Measurements from ENCODE around the gene CBX8.

DNA sequence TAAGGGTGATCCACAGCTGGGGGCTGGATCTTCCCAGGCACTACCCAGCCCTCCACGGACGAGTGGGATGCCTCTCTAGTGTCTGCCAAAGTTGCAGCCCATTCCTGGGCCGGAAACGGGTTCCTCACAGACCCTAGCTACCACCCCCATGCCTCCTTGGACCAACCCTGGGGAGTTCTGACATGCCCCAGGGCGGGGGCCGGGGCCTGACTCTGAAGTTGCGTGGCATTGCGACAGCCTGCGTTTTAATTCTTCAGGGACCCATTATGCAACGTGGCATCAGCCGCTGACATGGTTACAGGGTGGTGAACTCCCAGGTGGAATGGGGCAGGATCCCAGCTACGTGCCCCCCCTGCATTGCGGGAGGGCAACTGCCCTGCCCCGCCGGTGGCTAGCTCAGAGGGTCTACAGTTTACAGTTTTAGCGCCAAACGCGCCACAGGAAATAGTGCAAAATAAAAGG is 39.7 kb upstream of the CBX8 start:
- TF ChIP-seq, protein P1, sequence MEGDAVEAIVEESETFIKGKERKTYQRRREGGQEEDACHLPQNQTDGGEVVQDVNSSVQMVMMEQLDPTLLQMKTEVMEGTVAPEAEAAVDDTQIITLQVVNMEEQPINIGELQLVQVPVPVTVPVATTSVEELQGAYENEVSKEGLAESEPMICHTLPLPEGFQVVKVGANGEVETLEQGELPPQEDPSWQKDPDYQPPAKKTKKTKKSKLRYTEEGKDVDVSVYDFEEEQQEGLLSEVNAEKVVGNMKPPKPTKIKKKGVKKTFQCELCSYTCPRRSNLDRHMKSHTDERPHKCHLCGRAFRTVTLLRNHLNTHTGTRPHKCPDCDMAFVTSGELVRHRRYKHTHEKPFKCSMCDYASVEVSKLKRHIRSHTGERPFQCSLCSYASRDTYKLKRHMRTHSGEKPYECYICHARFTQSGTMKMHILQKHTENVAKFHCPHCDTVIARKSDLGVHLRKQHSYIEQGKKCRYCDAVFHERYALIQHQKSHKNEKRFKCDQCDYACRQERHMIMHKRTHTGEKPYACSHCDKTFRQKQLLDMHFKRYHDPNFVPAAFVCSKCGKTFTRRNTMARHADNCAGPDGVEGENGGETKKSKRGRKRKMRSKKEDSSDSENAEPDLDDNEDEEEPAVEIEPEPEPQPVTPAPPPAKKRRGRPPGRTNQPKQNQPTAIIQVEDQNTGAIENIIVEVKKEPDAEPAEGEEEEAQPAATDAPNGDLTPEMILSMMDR (conservative IDR thresholded peaks at IDR 0.05 in 1 of 2, IDR thresholded peaks at IDR 0.05 in 1 of 2; ENCODE audit: extremely low read depth in 1 of 2, insufficient read depth in 1 of 2, low read depth in 1 of 2, low read length in 2 of 2): no peak
- no peak for TF ChIP-seq EZH2 (IDR thresholded peaks at IDR 0.05; ENCODE audit: borderline replicate concordance, low read length)

Measured in mammary epithelial cell (primary cell).